Choroid plexus epithelial cell (primary cell): ENCODE data around the gene CRYBG2.
A peak's percentile ranks its signal among the peaks of the same experiment; 100 is the strongest.

Source experiments
- DNase-seq: peaks from one replicate; pipeline ENCODE4 v3.0.0-alpha.2; 2010; ENCODE audit warnings: low read depth
- H3K4me3 ChIP-seq: 2 replicates; pipeline ENCODE4 v1.5.1; 2011; ENCODE audit warnings: low read depth, mild to moderate bottlenecking, control low read depth, low read length, moderate library complexity
- CTCF ChIP-seq: conservative IDR thresholded peaks from 2 replicates; pipeline ENCODE4 v1.5.1; 2011; ENCODE audit warnings: low read depth, mild to moderate bottlenecking, control low read depth, inconsistent platforms, low read length, moderate library complexity

The CRYBG2 gene

DNA sequence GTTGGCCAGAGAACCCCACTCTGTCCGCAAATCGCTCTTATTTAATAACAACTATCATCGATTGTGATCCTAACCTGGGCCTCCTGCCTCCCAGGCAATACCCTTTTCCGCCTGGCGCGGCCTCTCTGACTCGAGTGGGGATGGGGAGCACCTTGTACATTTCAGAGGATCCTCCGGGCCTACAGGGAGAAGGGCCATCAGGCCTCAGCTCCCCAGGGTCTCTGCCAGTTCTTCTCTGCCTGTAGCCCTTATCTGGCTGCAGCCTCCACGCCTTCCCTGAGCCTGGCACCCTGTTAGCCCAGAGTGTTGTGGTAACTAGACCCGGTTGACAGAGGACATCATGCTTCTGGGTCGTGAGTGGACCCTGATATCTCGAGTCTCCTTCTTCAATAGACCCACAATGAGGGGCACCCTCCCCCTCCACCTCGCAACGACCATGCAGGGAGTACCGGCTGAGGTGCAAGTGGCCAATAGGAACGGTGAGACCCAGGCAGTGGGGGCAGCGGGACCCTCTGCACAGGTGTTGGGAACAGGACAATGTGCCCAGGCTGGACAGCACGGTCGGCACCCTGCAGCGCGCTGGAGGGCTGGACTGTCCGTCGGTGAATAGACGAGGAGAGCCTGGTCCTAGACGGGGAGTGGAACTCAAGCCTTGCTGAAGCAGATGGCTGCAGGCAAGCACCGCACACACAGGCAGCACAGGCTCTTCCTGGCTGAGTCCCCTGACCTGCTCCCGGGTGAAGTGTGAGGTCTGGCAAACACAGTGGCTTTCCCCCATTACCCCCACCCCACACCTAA lies 7.1 kb upstream of the CRYBG2 start:
- no peak for DNase-seq
- TF ChIP-seq CTCF, result no peak
- peak overlapping the region; percentile 17 for H3K4me3 ChIP-seq

DNA sequence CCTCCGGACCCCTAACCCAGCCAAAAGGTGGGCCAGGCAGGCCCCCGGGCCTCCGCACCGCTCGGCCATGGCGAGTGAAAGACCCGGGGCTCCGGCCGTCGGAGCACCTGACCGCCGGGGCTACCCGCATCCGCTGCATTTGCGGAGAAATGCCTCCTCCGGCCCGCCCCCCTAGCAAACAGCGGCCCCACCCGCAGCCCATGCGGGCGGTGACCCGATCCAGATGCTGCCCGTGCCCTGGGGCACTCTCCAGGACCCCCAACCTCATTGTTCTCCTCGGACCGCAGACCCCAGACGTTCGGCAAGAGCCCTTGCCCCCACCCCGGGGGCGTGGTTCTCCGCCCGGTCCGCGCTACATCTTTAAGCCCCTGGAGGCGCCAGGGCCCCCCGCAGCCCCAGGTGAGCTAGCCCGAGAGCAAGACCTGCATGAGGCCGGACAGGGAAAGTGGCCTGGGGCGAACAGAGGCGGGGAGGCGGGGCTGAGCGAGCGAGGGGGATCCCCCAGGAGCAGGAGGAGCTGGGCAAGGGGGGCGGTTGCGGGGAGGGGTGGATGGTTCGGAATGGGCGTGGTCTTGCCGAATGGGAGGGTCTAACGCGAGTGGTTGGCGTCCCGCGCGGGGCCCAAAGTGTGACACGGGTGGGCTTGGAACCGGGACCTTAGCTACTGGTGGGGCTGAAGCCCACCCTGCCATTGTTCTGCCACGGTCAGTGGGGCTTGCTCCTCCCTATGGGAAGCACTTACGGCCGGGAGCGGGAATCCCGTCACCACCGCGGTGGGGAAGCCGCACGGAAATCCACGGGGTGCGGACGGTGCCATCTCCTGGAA lies 6.3 kb upstream of the CRYBG2 start:
- DNase-seq, result no peak
- peak overlapping the region; percentile 17 for H3K4me3 ChIP-seq
- TF ChIP-seq CTCF, result no peak

- H3K4me3 ChIP-seq, result no peak overlapping the region
- no peak for TF ChIP-seq CTCF
- no peak for DNase-seq
These were observed 4.8 kb upstream of the CRYBG2 start for GRCh38 chr1:26358411-26359384.

DNA sequence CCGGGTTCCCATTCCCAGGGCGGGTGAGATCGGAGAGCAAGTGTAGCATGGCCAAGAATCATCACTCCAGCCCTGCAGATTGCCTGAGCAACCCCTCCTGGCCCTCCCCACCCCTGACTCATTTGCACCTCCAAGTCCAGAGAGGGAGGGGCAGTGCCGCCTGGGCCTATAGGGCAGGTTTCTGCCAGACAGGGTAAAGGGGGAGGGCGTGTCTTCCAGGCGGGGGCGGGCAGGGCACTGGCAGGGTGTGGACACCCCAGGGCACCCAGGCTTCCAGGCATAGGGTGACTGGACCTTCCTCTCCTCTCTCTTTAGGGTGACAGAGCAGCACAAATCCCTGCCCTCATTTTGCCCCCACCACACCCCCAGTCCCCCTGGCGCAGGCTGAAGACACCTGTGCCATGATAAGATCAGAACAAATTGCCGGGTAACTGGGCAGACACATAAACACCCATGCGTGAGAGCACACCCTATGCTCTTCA lies 3.2 kb upstream of the CRYBG2 start:
- H3K4me3 ChIP-seq, result no peak overlapping the region
- TF ChIP-seq CTCF, result no peak
- no peak for DNase-seq

DNA sequence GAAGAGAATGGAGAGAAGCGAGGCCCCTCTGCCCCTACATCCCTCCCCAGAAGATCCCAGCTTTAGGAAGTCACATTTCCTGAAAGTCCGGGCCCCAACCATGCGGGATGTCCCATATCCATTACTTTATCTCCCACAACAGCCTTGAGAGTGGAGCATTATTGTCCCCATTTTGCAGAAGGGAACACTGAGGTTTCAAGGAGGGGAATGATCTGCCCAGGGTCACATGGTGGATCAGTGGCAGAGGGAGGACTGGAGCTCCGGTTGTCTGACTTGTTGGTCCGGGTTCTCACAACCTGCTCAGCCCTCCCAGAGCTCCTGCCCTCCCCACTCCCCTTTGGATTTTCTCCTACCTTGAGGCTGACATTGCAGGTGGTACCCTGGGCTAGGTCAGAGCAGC lies 2.2 kb upstream of the CRYBG2 start:
- no peak for TF ChIP-seq CTCF
- H3K4me3 ChIP-seq, result no peak overlapping the region
- no peak for DNase-seq

DNA sequence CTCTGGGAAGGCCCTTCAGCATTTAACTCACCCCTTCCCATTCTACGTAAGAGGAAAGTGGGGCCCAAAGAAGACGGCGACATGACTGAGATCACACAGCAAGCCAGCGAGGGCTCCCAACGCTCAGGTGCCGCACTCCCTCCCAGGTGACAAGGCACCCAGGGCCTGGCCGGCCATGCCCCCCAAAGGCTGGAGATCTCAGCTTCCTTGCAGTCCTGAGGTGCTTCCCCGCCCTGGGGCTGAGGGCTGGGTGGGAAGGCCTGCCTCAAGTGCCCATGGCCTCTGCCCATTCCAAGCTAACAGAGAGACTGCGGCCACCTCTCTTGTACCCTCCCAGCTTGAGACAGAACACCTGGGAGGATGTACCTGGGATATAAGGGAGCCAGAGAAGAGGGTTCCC lies 1.0 kb upstream of the CRYBG2 start:
- no peak for TF ChIP-seq CTCF
- no peak for DNase-seq
- no peak overlapping the region for H3K4me3 ChIP-seq
